Measurements from ENCODE around the gene RHCE.

DNA sequence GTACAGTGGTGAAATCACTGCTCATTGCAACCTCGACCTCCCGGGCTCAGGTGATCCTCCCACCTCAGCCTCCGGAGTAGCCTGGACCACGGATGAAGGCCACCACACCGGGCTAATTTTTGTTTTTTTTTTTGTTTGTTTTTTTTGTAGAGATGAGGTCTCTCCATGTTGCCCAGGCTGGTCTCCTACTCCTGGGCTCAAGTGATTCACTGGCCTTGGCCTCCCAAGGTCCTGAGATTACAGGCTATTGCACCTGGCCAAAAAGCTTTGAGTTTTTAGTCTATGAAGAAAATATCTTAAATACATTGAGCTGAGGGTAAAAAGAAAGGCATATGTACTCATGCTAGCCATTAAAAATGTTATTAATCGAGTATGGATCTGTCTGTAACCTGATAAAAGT lies 78.9 kb downstream of the RHCE start:
- TF ChIP-seq, protein P1, sequence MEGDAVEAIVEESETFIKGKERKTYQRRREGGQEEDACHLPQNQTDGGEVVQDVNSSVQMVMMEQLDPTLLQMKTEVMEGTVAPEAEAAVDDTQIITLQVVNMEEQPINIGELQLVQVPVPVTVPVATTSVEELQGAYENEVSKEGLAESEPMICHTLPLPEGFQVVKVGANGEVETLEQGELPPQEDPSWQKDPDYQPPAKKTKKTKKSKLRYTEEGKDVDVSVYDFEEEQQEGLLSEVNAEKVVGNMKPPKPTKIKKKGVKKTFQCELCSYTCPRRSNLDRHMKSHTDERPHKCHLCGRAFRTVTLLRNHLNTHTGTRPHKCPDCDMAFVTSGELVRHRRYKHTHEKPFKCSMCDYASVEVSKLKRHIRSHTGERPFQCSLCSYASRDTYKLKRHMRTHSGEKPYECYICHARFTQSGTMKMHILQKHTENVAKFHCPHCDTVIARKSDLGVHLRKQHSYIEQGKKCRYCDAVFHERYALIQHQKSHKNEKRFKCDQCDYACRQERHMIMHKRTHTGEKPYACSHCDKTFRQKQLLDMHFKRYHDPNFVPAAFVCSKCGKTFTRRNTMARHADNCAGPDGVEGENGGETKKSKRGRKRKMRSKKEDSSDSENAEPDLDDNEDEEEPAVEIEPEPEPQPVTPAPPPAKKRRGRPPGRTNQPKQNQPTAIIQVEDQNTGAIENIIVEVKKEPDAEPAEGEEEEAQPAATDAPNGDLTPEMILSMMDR (IDR thresholded peaks at IDR 0.05; ENCODE audit: insufficient read depth, low read depth, low read length) = no peak
- TF ChIP-seq EZH2 (IDR thresholded peaks at IDR 0.05; ENCODE audit: insufficient read depth, low read length) = no peak
